GM12878 (cell line): Measurements from ENCODE around the gene PPP1R14D.

Source experiments
- CEBPB ChIP-seq, 2 experiments: fragments of 150-350 bp in 1 of 2; IDR thresholded peaks; 2 replicates each; pipeline ENCODE4 v1.6.1; 2012 to 2014; ENCODE audit warnings: low read depth in 2 of 2, low read length in 2 of 2, borderline replicate concordance in 1 of 2, inconsistent platforms in 1 of 2
- CHD2 ChIP-seq: IDR thresholded peaks from 2 replicates; pipeline ENCODE4 v1.6.1; 2011; ENCODE audit warnings: low read depth, low read length, improper control_type of control experiment, borderline replicate concordance
- CTCF ChIP-seq, 3 experiments: IDR thresholded peaks in 2 of 3; conservative IDR thresholded peaks in 1 of 3; 2 replicates each; pipeline ENCODE4 v1.5.1; 2011; ENCODE audit warnings: low read depth in 3 of 3, low read length in 3 of 3, mild to moderate bottlenecking in 3 of 3, control low read depth in 2 of 3, moderate library complexity in 2 of 3, inconsistent platforms in 1 of 3, mixed read lengths in 1 of 3; ENCODE audit not compliant: control insufficient read depth in 2 of 3, insufficient read depth in 1 of 3; ENCODE audit errors: extremely low read depth in 1 of 3
- ELK1 ChIP-seq: IDR thresholded peaks from 2 replicates; pipeline ENCODE4 v1.6.1; 2012; ENCODE audit warnings: low read depth, low read length, improper control_type of control experiment
- ETV6 ChIP-seq, 2 experiments: fragments of 450-650 bp in 1 of 2; IDR thresholded peaks in 1 of 2; conservative IDR thresholded peaks in 1 of 2; 2 replicates each; pipeline ENCODE4 v1.6.1; 2014; ENCODE audit warnings: antibody characterized with exemption in 1 of 2, borderline replicate concordance in 1 of 2, low read depth in 1 of 2, mild to moderate bottlenecking in 1 of 2, moderate library complexity in 1 of 2
- FOS ChIP-seq: IDR thresholded peaks from 3 replicates; pipeline ENCODE4 v1.6.1; 2011; ENCODE audit warnings: borderline replicate concordance; ENCODE audit not compliant: insufficient read length; ENCODE audit errors: extremely low read depth
- NRF1 ChIP-seq: conservative IDR thresholded peaks from 2 replicates; pipeline ENCODE4 v1.6.1; 2011; ENCODE audit warnings: mild to moderate bottlenecking, low read depth, low read length, improper control_type of control experiment
- POLR2A ChIP-seq: IDR thresholded peaks from 2 replicates; pipeline ENCODE4 v1.6.1; 2011; ENCODE audit warnings: low read depth, mild to moderate bottlenecking, low read length
- SIN3A ChIP-seq: IDR thresholded peaks from 2 replicates; pipeline ENCODE4 v1.6.1; 2012; ENCODE audit warnings: low read depth, low read length, improper control_type of control experiment
- SP1 ChIP-seq: IDR thresholded peaks from one replicate; pipeline ENCODE4 v1.6.1; 2011; ENCODE audit warnings: low read depth, low read length
- SUZ12 ChIP-seq: fragments of 200-600 bp; sonication (generic); IDR thresholded peaks from one replicate; pipeline ENCODE4 v1.6.1; 2018; ENCODE audit warnings: antibody characterized with exemption, mild to moderate bottlenecking; ENCODE audit not compliant: unreplicated experiment
- TCF7 ChIP-seq: IDR thresholded peaks from 2 replicates; pipeline ENCODE4 v1.6.1; 2014; ENCODE audit warnings: antibody characterized with exemption, borderline replicate concordance
- USF1 ChIP-seq: IDR thresholded peaks from 2 replicates; pipeline ENCODE4 v1.6.1; 2011; ENCODE audit warnings: borderline replicate concordance, low read depth, mild to moderate bottlenecking, moderate library complexity, mixed read lengths, low read length; ENCODE audit not compliant: insufficient read depth; ENCODE audit errors: extremely low read length
- USF2 ChIP-seq: IDR thresholded peaks from 2 replicates; pipeline ENCODE4 v1.6.1; 2011; ENCODE audit warnings: low read depth, low read length, improper control_type of control experiment, borderline replicate concordance

- TF ChIP-seq FOS (no peak), ETV6 (conservative IDR thresholded peaks at IDR 0.05 in 1 of 2, IDR thresholded peaks at IDR 0.05 in 1 of 2; ENCODE audit: borderline replicate concordance in 1 of 2, low read depth in 1 of 2) (no peak), POLR2A (no peak), ELK1 (no peak), TCF7 (no peak), SIN3A (no peak), USF2 (no peak), CTCF (IDR thresholded peaks at IDR 0.05 in 2 of 3, conservative IDR thresholded peaks at IDR 0.05 in 1 of 3; ENCODE audit: control insufficient read depth in 2 of 3, extremely low read depth in 1 of 3, insufficient read depth in 1 of 3, low read depth in 3 of 3, low read length in 3 of 3) (no peak), CHD2 (no peak), USF1 (no peak), SP1 (no peak), NRF1 (no peak), CEBPB (IDR thresholded peaks at IDR 0.05; ENCODE audit: borderline replicate concordance in 1 of 2, low read depth in 2 of 2, low read length in 2 of 2) (no peak), SUZ12 (no peak)
Measured at GRCh38 chr15:40792394-40792793, 36.1 kb downstream of the PPP1R14D start.
